GM19324 (cell line): ENCODE results near the gene IRF2BP1.

Experiments used
- ATAC-seq: cut with Tn5 transposase; IDR thresholded peaks from one replicate; pipeline ENCODE4 v1.9.1; 2021; ENCODE audit warnings: mild to moderate bottlenecking, moderate library complexity; ENCODE audit not compliant: unreplicated experiment, low FRiP score

IRF2BP1 gene, protein sequence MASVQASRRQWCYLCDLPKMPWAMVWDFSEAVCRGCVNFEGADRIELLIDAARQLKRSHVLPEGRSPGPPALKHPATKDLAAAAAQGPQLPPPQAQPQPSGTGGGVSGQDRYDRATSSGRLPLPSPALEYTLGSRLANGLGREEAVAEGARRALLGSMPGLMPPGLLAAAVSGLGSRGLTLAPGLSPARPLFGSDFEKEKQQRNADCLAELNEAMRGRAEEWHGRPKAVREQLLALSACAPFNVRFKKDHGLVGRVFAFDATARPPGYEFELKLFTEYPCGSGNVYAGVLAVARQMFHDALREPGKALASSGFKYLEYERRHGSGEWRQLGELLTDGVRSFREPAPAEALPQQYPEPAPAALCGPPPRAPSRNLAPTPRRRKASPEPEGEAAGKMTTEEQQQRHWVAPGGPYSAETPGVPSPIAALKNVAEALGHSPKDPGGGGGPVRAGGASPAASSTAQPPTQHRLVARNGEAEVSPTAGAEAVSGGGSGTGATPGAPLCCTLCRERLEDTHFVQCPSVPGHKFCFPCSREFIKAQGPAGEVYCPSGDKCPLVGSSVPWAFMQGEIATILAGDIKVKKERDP

DNA sequence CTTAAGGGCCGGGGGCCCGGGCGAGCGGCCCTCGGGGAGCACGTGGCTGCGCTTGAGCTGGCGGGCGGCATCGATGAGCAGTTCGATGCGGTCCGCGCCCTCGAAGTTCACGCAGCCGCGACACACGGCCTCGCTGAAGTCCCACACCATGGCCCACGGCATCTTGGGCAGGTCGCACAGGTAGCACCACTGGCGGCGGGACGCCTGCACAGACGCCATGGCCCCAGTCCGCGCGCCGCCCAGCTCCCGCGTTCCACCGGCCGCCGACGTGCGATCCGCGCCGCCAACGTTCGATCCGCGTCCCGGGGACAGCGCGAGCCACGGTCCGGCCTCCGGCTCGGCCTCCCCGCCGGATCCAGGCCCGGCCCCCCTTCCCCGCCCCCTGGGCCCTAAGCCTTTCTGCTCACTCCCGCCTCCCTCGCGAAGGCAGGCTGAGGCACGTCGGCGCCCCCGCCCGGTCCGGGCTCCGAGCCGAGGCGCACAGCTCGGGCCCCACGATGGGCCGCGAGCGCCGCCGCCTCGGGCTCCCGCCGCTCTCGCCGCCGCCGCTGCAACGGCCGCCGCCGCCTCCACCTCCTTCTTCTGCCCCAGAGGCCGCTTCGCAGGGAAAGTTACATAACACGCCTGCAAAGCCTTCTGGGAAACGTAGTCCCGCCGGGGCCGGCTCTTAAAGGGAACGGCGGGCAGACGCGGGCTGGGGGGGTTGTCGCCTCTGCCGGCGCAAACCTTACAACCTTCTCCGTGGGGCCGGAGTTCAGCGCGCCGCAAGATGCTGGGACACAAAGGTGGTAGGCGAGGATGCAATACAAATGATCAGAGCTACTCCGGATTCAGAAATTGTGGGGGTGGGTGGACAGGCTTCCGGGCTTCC lies at the start of gene IRF2BP1:
TSS of gene IRF2BP1 (minus strand) at position 586 of the 871 bp plus-strand sequence. CDS start at position 219, 367 bp downstream.
- peak; percentile 43 for ATAC-seq

DNA sequence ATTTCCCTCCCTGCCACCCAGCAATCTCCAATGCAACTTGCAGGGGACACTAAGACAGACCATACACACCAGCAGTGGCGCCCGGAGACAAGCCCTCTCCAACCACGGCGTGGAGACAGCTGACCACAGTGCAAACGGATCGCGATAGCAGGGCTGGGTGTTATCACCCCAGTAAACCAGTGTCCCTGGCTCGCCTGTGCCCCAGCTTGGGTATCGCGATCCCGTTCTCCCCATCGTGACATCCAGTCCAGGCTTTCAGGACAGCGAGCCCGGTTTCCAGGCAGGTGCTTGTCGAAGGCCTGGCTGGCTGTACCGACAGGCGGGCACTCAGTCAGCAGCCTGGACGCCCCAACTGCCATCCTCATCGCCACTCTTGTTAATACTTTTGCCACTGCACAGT lies 49.3 kb upstream of the IRF2BP1 start:
- ATAC-seq, result no peak

DNA sequence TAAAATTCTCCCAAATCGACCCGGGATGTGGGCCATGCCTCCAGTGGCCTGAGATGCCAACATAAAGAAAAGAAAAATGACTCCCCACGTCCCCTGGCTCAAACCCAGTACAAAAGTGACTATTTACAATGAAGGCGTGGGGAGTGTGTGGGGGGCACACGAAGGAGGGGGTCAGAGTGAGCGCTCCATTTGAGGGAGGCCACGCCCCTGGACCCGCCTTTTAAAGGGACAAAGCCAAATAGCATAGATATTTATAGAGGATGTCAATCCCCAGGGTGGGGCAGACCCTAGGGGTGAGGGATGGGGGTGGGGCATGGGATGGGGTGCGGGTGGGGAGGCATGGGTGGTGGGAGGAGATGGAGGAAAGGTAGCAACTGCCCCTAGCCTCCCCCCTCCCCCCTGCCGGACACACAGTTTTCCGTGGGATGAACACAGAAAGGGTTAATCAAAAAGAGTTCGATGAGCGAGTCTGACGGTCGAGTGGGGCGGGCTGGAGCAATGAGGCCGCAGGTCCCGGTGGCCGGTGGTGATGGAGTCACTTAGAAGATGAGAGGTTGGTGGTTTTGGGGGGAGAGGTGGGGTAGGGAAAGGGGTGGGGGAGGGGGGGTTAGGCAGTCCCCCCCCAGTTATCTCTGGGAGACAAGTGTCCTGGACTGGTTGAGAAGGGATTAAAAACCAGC lies 48.8 kb upstream of the IRF2BP1 start:
- no peak for ATAC-seq

DNA sequence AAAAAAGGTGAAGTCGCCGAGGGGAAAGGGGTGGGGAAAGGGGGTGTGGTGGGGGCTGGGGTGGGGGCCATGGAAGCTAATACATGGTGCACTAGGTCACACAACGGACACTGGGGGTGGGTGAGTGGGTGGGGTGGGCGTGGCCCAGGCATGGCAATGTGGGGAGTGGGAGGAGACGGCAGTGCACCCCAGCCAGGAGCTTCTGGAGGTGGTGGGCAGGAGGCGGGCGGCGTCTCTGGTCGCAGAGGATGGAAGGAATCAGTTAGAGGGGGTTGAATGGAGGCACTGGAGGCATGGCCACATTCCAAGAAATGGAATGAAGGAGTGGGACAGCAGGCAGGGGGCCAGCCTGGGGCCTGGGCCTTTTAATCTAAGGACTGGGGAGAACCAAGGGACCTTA lies 47.8 kb upstream of the IRF2BP1 start:
- no peak for ATAC-seq

DNA sequence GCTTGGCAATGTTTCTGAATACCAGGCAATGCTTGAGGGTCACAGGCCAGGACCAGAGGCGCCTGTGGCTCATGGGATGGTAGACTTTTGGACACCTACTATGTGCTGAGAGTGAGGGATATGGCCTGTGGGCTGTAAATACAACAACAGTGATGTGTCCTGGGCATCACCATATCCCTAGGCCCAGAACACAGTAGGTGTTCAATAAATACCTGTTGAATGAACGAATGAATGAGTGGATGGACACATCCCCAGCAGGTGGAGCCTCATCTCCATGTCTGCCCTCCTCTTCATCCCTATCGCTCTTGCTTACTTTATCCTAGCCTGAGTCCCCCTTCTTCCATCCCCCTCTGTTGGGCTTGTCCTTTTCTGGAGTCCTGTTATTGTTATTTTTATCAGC lies 45.1 kb upstream of the IRF2BP1 start:
- ATAC-seq, result no peak

DNA sequence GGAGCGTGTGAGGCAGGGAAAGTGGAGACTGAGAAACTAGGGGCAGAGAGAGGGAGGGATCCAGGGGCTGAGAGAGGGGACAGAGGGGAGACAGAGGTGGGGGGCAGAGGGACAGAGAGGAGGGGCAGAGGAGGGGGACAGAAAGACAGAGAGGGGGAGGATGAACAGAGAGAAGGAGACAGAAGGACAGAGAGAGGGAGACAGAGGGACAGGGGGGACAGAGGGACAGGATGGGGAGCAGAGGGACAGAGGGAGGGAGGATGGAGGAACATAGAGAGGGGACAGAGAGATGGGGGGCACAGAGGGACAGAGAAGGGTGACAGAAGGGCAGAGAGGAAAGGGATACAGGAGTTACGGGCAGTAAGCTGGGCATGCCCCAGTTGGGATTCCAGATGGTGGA lies 43.3 kb upstream of the IRF2BP1 start:
- ATAC-seq, result no peak

DNA sequence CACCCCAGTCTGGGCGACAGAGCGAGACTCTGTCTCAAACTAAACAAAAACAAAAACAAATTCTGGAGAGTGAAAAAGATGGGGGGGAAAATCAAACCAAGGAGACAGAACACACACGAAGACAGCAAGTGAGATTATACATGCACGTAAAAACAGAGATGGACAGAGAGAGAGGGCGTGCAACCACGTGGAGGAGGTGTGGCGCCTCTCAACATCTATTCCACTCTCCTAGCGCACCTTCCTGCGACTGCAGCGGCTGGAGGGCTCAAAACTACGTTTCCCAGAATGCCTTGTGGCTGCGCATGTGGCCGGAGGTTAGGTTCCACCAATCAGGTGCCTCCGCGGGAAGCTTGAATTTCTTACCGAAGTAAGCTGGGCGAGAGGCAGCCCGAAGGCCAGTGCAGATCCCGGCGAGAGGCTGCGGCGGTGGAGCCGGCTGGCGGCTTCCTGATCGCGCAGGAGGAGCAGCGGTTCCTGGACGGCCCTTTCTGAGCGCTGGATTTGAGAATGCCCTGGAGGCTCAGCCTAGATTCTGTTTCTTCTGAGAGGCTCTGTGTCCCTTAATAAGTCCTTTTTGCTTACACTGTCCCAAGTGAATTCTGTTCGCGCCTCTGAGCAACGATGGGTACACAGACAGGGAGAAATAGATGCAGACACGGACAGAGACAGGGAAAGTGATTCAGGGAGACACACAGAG lies 41.8 kb upstream of the IRF2BP1 start:
- ATAC-seq, result no peak

DNA sequence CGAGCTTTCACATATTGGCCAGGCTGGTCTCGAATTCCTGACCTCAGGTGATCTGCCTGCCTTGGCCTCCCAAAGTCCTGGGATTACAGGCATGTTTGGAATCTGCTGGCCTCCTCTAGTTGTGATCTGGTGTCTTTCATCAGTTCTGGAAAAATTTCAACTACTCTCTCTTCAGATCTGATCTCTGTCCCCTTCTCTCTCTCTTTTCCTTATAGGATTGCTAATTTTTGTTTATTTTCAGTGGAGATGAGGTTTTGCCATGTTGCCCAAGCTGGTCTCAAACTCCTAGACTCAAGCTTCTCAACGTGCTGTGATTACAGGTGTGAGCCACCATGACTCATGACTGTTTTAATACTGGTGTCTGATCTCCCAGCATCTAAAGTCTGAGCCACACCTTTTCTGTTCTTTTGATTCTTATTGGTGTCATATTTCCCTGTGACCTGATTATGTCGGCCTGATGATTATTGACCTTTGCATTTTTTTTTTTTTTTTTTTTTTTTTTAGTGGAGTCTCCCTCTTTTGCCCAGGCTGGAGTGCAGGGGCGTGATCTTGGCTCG lies 39.0 kb upstream of the IRF2BP1 start:
- no peak for ATAC-seq

DNA sequence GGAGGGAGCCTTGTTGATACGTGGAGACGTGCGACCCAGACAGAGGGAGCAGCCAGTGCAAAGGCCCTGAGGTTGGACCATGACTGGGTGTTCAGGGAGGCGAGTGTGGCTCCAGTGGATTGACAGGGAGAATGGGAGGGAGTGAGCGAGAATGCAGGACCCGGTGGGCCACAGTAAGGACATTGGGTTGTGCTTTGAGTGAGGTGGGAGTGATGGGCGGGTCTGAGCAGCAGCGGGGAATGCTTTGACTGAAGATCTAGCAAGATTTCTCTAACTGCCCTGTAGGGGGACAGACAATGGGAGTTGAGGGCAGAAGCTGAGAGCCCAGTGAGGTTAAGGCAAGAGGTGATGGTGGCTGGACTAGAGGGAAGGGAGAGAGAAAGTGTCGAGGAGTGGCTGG lies 36.3 kb upstream of the IRF2BP1 start:
- ATAC-seq, result no peak

DNA sequence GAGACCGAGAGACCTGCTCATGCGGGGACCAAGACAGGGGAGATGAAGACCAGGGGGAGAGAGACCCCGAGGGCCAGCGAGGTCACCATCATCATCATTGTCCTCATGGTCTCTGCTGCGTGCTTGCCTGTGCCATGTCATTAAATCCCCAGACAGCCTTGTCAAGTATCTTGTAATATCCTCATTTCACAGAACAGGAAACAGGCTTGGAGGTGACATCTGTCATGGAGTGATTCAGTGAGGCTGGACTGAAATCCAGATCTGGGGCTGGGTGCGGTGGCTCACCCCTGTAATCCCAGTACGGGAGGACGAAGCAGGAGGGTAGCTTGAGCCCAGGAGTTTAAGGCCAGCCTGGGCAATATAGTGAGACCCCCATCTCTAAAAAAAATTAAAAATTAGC lies 34.5 kb upstream of the IRF2BP1 start:
- no peak for ATAC-seq

DNA sequence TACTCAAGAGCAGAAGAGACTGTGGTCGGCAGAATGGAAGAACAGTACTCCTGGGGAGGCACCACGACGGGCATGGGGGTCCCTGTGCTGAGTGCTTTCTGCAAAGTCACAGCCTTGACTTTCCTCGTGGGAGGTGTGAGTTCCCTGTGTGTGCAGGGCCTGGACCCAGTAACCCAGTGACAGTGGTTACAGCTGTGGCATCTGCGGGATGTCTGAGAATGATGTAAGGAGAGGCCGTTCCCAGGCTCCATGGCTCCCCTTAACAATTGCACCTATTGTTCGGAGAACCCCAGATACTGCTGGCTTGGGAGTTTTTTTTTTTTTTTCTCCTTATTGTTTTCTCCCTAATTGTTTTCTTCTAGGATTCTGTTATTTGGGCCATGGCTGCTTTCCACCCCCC lies 33.7 kb upstream of the IRF2BP1 start:
- ATAC-seq, result no peak

DNA sequence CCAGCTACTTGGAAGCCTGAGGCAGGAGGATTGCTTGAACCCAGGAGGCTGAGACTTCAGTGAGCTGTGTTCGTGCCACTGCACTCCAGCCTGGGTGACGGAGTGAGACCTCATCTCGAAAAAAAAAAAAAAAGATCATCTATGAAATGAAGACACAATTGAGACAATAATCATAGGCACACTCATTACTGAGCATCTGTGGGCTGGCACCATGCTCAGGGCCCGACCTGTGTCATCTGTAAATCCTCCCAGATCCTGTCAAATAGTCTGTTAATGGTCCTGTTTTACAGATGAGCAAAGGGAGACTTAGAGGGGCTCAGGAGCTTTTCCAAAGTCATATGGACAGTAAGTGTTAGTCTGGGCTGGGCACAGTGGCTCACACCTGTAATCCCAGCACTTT lies 32.8 kb upstream of the IRF2BP1 start:
- no peak for ATAC-seq

DNA sequence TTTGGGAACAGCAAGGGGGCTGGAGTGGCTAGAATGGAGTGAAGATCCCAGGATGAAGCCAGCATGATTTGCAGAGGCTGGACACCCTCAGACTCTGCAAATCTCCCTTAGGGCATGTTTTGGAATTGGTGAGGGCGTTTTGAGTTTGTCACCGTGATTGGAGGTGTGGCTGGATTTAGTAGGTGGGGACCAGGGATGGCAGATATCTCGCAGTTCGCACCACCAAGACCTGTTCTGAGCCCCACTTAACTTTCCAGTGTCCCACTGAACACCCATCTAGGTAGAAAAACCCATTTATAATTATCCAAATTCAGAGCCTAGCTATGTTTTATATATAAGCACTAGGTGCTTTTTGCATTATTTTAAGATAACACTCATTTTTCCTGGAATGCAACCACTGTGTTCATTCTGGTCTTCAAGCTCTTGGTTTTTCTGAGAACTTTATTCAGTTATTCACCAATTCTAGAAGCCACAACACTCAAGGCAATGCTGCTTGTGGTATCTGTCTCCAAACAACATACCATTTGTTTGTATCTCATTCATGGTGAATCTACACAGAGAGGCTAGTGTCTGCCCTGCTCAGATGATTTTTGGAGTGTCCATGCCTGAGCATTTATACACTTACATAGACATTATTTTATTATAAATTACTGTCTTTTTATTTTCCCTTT lies 31.6 kb upstream of the IRF2BP1 start:
- ATAC-seq, result no peak

DNA sequence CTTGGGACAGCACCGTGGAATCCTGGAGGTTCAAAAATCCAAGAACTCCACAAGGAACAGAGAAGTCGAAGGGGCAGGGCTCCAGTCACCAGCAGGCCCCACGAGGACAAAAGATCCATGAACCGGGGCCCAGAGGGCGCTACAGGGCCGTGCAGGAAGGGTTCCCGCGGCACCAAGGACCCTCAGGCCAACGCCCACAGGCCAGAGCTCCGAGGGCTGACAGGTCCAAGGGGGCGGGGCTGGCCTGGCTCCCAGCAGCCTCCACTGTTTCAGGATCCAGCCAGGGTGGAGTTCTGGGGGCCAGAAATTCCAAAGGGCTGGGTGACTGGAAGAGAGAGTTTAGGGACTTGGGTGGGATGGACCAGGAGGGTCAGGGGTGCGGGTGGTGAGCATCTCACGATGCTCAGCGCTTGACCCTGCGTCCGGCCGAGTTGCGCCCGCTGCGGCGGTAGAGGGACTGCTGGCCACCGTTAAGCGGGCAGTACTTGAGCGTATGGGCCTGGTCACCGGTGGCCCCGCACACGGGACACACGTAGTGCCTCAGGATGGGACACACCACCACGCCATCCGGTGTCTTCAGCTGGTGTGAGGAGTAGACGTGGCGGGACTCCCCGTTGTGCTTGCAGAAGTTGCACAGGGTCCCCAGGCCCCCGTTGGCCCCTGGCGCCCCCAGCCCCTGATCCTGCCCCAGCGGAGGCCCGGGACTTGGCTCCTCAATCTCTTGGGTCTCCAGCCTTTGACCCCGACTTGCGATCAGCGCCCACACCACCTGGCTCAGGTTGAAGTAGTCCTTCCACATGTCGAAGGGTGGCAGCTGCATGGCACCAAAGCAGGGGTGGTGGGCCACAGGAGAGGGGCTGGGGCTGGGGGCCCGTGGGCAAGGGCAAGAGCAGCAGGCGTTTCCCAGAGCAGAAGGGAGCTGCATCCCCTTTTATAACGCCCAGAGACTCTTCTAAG lies 28.2 kb upstream of the IRF2BP1 start, which contains the start of gene NANOS2:
TSS of gene NANOS2 (minus strand) at position 905 of the 957 bp plus-strand sequence. CDS start at position 820, 85 bp downstream.
- no peak for ATAC-seq

DNA sequence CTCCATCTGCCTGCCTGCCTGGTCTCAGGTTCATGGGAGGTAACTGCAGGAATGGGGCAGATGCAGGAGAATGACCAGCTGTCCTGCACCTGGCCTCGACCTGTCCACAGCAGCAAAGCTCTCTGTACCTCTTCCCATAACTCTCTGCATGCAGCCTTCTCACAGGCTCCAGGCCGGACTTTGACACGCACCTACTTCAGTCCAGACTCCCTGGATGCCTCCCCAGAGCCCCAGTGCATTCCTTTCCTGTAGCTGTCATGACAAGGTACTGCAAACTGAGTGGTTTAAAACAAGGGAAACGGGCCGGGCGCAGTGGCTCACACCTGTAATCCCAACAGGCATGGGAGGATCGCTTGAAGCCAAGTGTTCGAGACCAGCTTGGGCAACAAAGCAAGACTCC lies 25.4 kb upstream of the IRF2BP1 start:
- ATAC-seq, result no peak

DNA sequence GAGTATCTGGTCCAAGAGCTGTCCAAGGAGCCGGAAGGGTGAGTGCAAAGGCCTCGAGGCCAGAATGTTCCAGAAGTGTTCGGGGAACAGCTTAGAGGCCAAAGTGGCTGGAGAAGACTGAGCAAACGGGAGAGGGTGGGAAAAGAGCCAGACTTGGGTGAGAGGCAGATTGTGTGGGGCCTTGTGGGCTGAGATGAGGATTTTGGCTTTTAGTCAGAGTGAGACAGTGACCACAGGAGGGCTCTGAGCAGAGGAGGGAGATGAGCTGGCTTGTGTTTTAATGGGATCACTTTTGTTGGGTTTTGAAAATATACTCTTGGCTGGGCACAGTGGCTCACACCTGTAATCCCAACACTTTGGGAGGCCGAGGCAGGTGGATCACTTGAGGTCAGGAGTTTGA lies 23.0 kb upstream of the IRF2BP1 start:
- no peak for ATAC-seq

DNA sequence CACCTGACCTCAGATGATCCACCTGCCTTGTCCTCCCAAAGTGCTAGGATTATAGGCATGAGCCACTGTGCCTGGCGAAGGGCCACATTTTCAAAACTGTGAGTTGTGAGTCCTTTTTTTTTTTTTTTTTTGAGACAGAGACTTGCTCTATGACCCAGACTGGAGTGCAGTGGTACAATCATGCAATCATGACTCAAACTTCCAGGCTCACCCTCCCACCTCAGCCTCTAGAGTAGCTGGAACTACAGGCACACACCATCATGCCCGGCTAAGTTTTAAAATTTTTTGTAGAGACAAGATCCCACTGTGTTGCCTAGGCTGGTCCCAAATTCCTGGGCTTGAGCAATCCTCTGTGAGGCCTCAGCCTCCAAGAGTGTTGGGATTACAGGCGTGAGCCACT lies 20.3 kb upstream of the IRF2BP1 start:
- no peak for ATAC-seq

DNA sequence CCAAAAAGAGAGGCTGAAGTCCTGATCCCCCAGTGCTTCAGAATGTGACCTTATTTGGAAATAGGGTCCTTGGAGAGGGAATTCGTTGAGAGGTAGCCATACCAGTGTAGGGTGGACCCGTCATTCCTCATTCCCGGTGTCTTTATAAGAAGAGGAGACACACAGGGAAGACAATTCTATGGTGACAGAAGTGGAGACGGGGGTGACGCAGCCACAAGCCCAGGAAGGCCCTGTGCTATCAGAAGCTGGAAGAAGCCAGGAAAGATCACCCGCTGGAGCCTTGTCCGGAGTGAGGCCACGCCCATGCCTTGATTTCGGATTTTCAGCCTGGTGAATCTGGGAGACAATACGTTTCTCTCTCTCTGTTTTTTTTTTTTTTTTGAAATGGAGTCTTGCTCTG lies 19.1 kb upstream of the IRF2BP1 start:
- no peak for ATAC-seq
